Transverse colon (tissue), 4 donors: Measurements from ENCODE around the gene UCN3. TPM values are rescaled to one million over a fixed set of nuclear protein-coding genes. Genes with fewer than 3 reads are reported as not detected.

Experiments
- DNase-seq: peaks from one replicate; pipeline ENCODE4 v3.0.0-alpha.2; 2019
- H3K27ac ChIP-seq, 4 donors: fragments of 200-600 bp; sonication (generic); 2 replicates each; pipeline ENCODE4 v1.5.1; 2016 to 2018; ENCODE audit warnings: inconsistent platforms in 4 of 4
- H3K27me3 ChIP-seq: fragments of 200-600 bp; sonication (generic); 2 replicates; pipeline ENCODE4 v1.5.1; 2017; ENCODE audit warnings: inconsistent platforms
- H3K36me3 ChIP-seq, 4 donors: fragments of 200-600 bp; sonication (generic); 2 replicates each; pipeline ENCODE4 v1.5.1; 2017 to 2019; ENCODE audit warnings: inconsistent platforms in 4 of 4
- H3K4me1 ChIP-seq, 4 donors: fragments of 200-600 bp; sonication (generic); 2 replicates each; pipeline ENCODE4 v1.5.1; 2017 to 2020; ENCODE audit warnings: inconsistent platforms in 4 of 4
- H3K4me3 ChIP-seq, 4 donors: fragments of 200-600 bp; sonication (generic); 1 replicate in 1 of 4; 2 replicates in 3 of 4; pipeline versions ENCODE4 v1.5.1 to v1.6.1; 2017 to 2019; ENCODE audit warnings: inconsistent platforms in 4 of 4
- H3K9me3 ChIP-seq, 2 donors: fragments of 200-600 bp; sonication (generic); 2 replicates each; pipeline ENCODE4 v1.5.1; 2017 to 2019; ENCODE audit warnings: inconsistent platforms in 2 of 2
- EP300 ChIP-seq: sonication (generic); formaldehyde crosslinking; IDR thresholded peaks from one replicate; pipeline ENCODE4 v1.6.1; 2017; ENCODE audit warnings: antibody characterized with exemption, low read depth
- POLR2A ChIP-seq: fragments of 450-650 bp; IDR thresholded peaks from one replicate; pipeline ENCODE4 v1.6.1; 2016; ENCODE audit warnings: antibody characterized with exemption, mild to moderate bottlenecking, moderate library complexity
- POLR2AphosphoS5 ChIP-seq, 3 donors: sonication (generic); formaldehyde crosslinking; IDR thresholded peaks; one replicate each; pipeline ENCODE4 v1.6.1; 2016; ENCODE audit warnings: antibody characterized with exemption in 3 of 3
- WGBS, 2 donors: methylation state at CpG; one replicate each; pipeline ENCODE4 v1.1.5; 2018; ENCODE audit warnings: low coverage in 1 of 2; 5-methylcytosine and 5-hydroxymethylcytosine counted together
- in situ Hi-C, 4 donors: fragments of 200-750 bp; cut with MboI; loops; one replicate each; pipeline versions ENCODE4 v1.15.0 to v1.15.1; 2017; ENCODE audit warnings: low sequenced_read_pairs in 3 of 4, low pct_ligation_motif_present in 1 of 4, low pct_unique_long_range_greater_than_20kb in 1 of 4
- intact Hi-C: fragments of 100-400 bp; cut with DNase I; formaldehyde crosslinking; loops from one replicate; pipeline ENCODE4 v1.15.1; 2023; ENCODE audit warnings: low total_unique reads
- total RNA-seq, 4 donors: library from RNA; depleted of rRNA; stranded (reverse); fragments of >200 nt; gene quantifications; one replicate each; pipeline ENCODE4 v1.1.0, GENCODE V29; 2016
- TF ChIP-seq, protein P1 (sequence below), 5 experiments: fragments of 200-600 bp in 3 of 5; fragments of 450-650 bp in 2 of 5; sonication (generic) in 3 of 5; IDR thresholded peaks; 1 replicate in 2 of 5; 2 replicates in 3 of 5; pipeline ENCODE4 v1.5.1; 2016 to 2017; ENCODE audit warnings: antibody characterized with exemption in 5 of 5, inconsistent platforms in 3 of 5, mild to moderate bottlenecking in 2 of 5, moderate library complexity in 1 of 5

UCN3 gene, protein sequence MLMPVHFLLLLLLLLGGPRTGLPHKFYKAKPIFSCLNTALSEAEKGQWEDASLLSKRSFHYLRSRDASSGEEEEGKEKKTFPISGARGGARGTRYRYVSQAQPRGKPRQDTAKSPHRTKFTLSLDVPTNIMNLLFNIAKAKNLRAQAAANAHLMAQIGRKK
- 1 to 10 TPM in 2 of 4 donors, not detected in 2; 1.6 to 1.7 TPM for total RNA-seq

DNA sequence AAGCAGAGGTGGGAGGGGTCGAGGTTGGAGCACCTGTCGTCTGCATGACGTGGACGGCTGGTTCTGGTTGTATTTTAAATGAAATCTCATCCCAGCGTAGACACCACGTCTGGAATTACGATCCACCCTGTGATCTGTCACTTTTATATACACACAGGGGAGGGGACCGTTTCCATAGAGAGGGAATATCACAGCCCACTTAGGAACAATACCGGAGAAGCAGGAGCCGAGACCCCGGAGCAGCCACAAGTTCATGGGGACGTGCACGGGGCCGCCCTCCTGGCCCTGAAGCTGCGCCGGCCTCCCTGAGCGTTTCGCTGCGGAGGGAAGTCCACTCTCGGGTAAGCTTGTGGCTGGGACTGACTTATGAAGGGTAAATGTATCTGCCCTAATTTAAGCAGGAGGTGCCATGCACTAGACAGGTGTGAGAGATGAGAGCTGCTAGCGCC, at the start of gene UCN3:
Gene UCN3, plus strand, starts transcription at position 77 of the 449 bp plus-strand sequence. CDS start 8,755 bp downstream, outside the sequence.
- Histone ChIP-seq H3K36me3 (no peaks in the 10 kb centered on the region), H3K9me3 (no peaks in the 10 kb centered on the region), H3K4me3 (peak within 1 kb of the TSS in 2 of 4 donors; percentile 14 to 19), H3K27me3 (peaks cover 46% of the 10 kb centered on the region), H3K27ac (no peak within 1 kb of the TSS), H3K4me1 (peaks cover 0 to 10% (median 3%) of the 10 kb centered on the region in 4 donors)
- TF ChIP-seq, protein P1, sequence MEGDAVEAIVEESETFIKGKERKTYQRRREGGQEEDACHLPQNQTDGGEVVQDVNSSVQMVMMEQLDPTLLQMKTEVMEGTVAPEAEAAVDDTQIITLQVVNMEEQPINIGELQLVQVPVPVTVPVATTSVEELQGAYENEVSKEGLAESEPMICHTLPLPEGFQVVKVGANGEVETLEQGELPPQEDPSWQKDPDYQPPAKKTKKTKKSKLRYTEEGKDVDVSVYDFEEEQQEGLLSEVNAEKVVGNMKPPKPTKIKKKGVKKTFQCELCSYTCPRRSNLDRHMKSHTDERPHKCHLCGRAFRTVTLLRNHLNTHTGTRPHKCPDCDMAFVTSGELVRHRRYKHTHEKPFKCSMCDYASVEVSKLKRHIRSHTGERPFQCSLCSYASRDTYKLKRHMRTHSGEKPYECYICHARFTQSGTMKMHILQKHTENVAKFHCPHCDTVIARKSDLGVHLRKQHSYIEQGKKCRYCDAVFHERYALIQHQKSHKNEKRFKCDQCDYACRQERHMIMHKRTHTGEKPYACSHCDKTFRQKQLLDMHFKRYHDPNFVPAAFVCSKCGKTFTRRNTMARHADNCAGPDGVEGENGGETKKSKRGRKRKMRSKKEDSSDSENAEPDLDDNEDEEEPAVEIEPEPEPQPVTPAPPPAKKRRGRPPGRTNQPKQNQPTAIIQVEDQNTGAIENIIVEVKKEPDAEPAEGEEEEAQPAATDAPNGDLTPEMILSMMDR (IDR thresholded peaks at IDR 0.05), result no peak
- TF ChIP-seq POLR2A (no peak), POLR2AphosphoS5 (IDR thresholded peaks at IDR 0.05) (no peak), EP300 (no peak)
- intact Hi-C loops, result no loop called here
- 0 to 50% methylated on average over 4 to 21 of the region's 21 CpGs for WGBS, 2 donors
- DNase-seq, result no peak
- in situ Hi-C loops, result no loop called here

DNA sequence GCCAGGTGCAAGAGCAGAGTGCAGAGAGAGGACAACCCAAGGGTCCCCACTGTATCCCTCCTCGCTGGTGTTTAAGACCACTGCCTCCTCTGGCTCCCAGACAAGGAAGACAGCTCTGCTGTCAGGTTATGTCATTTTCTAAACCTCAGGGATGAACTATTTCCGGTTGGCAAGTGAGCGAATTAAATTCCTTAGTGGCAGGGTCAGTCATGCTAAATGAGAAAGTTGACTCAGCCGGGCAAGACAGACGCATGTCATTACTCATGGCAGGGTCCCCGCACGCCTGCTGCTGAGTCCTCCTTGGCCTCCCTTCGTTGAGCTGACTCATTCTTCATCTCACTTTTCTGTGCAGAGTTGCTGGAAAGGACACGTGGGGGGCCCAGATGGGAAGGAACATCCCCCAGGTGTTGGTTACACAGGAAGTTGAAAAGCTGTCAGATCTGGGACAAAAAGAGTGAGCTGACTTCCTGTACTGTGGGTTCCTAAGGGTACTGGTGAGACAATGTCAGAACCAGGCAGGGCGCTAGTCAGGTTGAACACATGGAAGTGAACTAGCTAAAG, 47.1 kb upstream of the UCN3 start:
- H3K9me3 ChIP-seq, result no peaks in the 10 kb centered on the region
- H3K4me3 ChIP-seq, result no peak overlapping the region
- intact Hi-C loops (no loop called here), in situ Hi-C loops (no loop called here)
- WGBS, 2 donors, result 63 to 67% methylated on average over 1 to 10 of the region's 10 CpGs
- H3K27me3 ChIP-seq, result no peaks in the 10 kb centered on the region
- TF ChIP-seq POLR2A, result no peak
- no peak for TF ChIP-seq EP300
- no peak for TF ChIP-seq POLR2AphosphoS5 (IDR thresholded peaks at IDR 0.05)
- TF ChIP-seq, protein P1 (IDR thresholded peaks at IDR 0.05), result no peak
- DNase-seq, result no peak
- no peaks in the 10 kb centered on the region for H3K4me1 ChIP-seq
- no peak overlapping the region for H3K27ac ChIP-seq
- no peaks in the 10 kb centered on the region for H3K36me3 ChIP-seq

DNA sequence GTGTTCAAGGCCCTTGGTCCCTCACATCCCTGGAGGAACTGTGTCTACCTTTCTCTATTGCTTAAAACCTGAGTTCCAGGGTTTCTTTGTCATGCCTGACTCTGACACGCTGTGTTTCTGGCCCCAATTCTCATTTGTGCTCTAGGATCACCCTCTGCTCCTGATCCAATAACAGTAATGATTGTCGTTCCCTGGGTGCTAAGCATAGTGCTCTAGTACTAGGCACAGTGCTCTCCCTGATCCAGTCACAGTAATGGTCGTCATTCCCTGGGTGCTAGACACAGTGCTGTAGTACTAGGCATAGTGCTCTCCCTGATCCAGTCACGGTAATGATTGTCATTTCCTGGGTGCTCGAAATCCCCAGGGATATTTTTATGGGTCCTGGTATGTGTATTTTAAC, 46.6 kb upstream of the UCN3 start:
- no peaks in the 10 kb centered on the region for H3K36me3 ChIP-seq
- H3K9me3 ChIP-seq, result no peaks in the 10 kb centered on the region
- DNase-seq, result no peak
- H3K27me3 ChIP-seq, result no peaks in the 10 kb centered on the region
- no peak for TF ChIP-seq POLR2A
- TF ChIP-seq POLR2AphosphoS5 (IDR thresholded peaks at IDR 0.05), result no peak
- no peak overlapping the region for H3K4me3 ChIP-seq
- 83% methylated on average over 5 of the region's 5 CpGs; no CpG with 5 or more reads in 1 of the 2 donors for WGBS, 2 donors
- intact Hi-C loops, result no loop called here
- no peak overlapping the region for H3K27ac ChIP-seq
- no peaks in the 10 kb centered on the region for H3K4me1 ChIP-seq
- in situ Hi-C loops, result no loop called here

DNA sequence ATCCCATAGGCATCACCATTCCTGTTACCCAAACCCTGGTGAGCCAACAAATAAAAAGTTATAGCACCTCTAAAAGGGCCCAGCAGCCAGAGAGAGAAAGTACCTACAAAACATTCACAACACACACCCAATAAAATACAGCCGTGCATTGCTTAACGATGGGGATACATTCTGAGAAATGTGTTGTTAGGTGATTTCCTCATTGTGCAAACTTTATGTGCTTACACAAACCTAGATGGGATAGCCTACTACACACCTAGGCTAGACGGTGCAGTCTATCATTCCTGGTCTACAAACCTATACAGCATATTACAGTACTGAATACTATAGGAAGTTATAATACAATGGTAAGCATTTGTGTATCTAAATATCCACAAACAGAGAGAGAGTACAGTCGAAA, 44.9 kb upstream of the UCN3 start:
- DNase-seq, result no peak
- intact Hi-C loops (no loop called here), in situ Hi-C loops (no loop called here)
- TF ChIP-seq, protein P1 (IDR thresholded peaks at IDR 0.05), result no peak
- TF ChIP-seq POLR2A, result no peak
- TF ChIP-seq EP300, result no peak
- TF ChIP-seq POLR2AphosphoS5 (IDR thresholded peaks at IDR 0.05), result no peak
- no peaks in the 10 kb centered on the region for H3K27me3 ChIP-seq
- H3K27ac ChIP-seq, result no peak overlapping the region
- no peak overlapping the region for H3K4me3 ChIP-seq
- no peaks in the 10 kb centered on the region for H3K36me3 ChIP-seq
- 65 to 70% methylated on average over 4 of the region's 4 CpGs for WGBS, 2 donors
- H3K9me3 ChIP-seq, result no peaks in the 10 kb centered on the region
- no peaks in the 10 kb centered on the region for H3K4me1 ChIP-seq
